H1 (cell line): ENCODE results near the gene SUCNR1. TPM values are rescaled to one million over a fixed set of nuclear protein-coding genes. Genes with fewer than 3 reads are reported as not detected.

Experiments
- CTCF ChIA-PET: fragments of 300-600 bp; sonication (Branson Sonifier 250); formaldehyde crosslinking; loops from one replicate; lab custom pipeline; 2021; ENCODE audit not compliant: partially characterized antibody; lab: Charles Lee
- POLR2A ChIA-PET: fragments of 300-600 bp; sonication (Branson Sonifier 250); formaldehyde crosslinking; loops from one replicate; lab custom pipeline; 2021; ENCODE audit warnings: inconsistent platforms; ENCODE audit not compliant: partially characterized antibody; lab: Charles Lee
- DNase-seq, 2 experiments: peaks; one replicate each; pipeline versions ENCODE4 v3.0.0 to v3.0.0-alpha.2; 2010 to 2022; ENCODE audit warnings: low spot score in 2 of 2, low read depth in 1 of 2, mixed read lengths in 1 of 2
- FAIRE-seq: peaks from 2 replicates; lab custom pipeline; 2011; peaks lifted over from hg19 to GRCh38; lab: Jason Lieb, UNC
- H2AFZ ChIP-seq: 2 replicates; pipeline ENCODE4 v1.8.1; 2012; ENCODE audit warnings: low read length, inconsistent platforms
- H2AK5ac ChIP-seq: 2 replicates; pipeline ENCODE4 v1.6.1; 2013; ENCODE audit warnings: low read depth, low read length
- H2BK120ac ChIP-seq: replicated peaks from 2 replicates; pipeline ENCODE3; 2013; ENCODE audit warnings: low read depth, low read length, inconsistent platforms
- H2BK12ac ChIP-seq: 2 replicates; pipeline ENCODE4 v1.6.1; 2013; ENCODE audit warnings: low read depth, low read length
- H2BK15ac ChIP-seq: 2 replicates; pipeline ENCODE4 v1.6.1; 2013; ENCODE audit warnings: low read length
- H2BK20ac ChIP-seq: 2 replicates; pipeline ENCODE4 v1.6.1; 2013; ENCODE audit warnings: low read length
- H2BK5ac ChIP-seq: 2 replicates; pipeline ENCODE4 v1.6.1; 2013; ENCODE audit warnings: low read depth, low read length
- H3K14ac ChIP-seq: 2 replicates; pipeline ENCODE4 v1.6.1; 2013; ENCODE audit warnings: inconsistent platforms; ENCODE audit not compliant: insufficient read length
- H3K18ac ChIP-seq: 2 replicates; pipeline ENCODE4 v1.6.1; 2013; ENCODE audit warnings: low read length; ENCODE audit errors: extremely low read depth
- H3K23ac ChIP-seq: 2 replicates; pipeline ENCODE4 v1.6.1; 2013; ENCODE audit warnings: inconsistent platforms; ENCODE audit not compliant: insufficient read length
- H3K23me2 ChIP-seq: 2 replicates; pipeline ENCODE4 v1.6.1; 2013; ENCODE audit warnings: low read depth, low read length
- H3K27ac ChIP-seq: 2 replicates; pipeline ENCODE4 v1.6.1; 2011; ENCODE audit warnings: low read depth, low read length, inconsistent platforms
- H3K27me3 ChIP-seq, 4 experiments: replicated peaks in 1 of 4; 1 replicate in 1 of 4; 2 replicates in 3 of 4; pipeline versions ENCODE4 v1.6.1 to v1.8.1; 2011 to 2013; ENCODE audit warnings: low read length in 3 of 4, mild to moderate bottlenecking in 3 of 4, inconsistent platforms in 2 of 4, mixed read lengths in 2 of 4, moderate library complexity in 1 of 4; ENCODE audit not compliant: control insufficient read depth in 3 of 4, insufficient read depth in 3 of 4; ENCODE audit errors: extremely low read depth in 1 of 4
- H3K36me3 ChIP-seq, 4 experiments: 2 replicates each; pipeline versions ENCODE4 v1.6.1 to v1.8.1; 2011 to 2013; ENCODE audit warnings: mild to moderate bottlenecking in 4 of 4, low read length in 3 of 4, moderate library complexity in 2 of 4, control low read depth in 1 of 4, inconsistent platforms in 1 of 4; ENCODE audit not compliant: insufficient read depth in 4 of 4, control insufficient read depth in 2 of 4
- H3K4ac ChIP-seq: replicated peaks from 2 replicates; pipeline ENCODE3; 2013; ENCODE audit warnings: low read length, low read depth, mixed read lengths, inconsistent platforms; ENCODE audit not compliant: insufficient read length
- H3K4me1 ChIP-seq, 4 experiments: replicated peaks in 1 of 4; 1 replicate in 1 of 4; 2 replicates in 3 of 4; pipeline versions ENCODE4 v1.6.1 to v1.8.1; 2011 to 2013; ENCODE audit warnings: low read length in 3 of 4, inconsistent platforms in 2 of 4, mixed read lengths in 1 of 4; ENCODE audit not compliant: insufficient read depth in 4 of 4, control insufficient read depth in 3 of 4
- H3K4me2 ChIP-seq, 2 experiments: 2 replicates each; pipeline versions ENCODE4 v1.6.1 to v1.8.1; 2011 to 2013; ENCODE audit warnings: low read depth in 2 of 2, low read length in 2 of 2, control low read depth in 1 of 2, inconsistent platforms in 1 of 2, mild to moderate bottlenecking in 1 of 2; ENCODE audit not compliant: insufficient read depth in 1 of 2
- H3K4me3 ChIP-seq, 4 experiments: fragments of 200-600, 300-600 bp in 1 of 4; sonication (generic), shearing (Covaris generic), sonication (Bioruptor Twin) in 1 of 4; 2 replicates each; pipeline versions ENCODE4 v1.5.1 to v1.8.1; 2011 to 2016; ENCODE audit warnings: low read length in 4 of 4, low read depth in 3 of 4, control low read depth in 2 of 4, inconsistent platforms in 2 of 4, mild to moderate bottlenecking in 2 of 4, mixed read lengths in 1 of 4, moderate library complexity in 1 of 4; ENCODE audit not compliant: insufficient read depth in 2 of 4; ENCODE audit errors: extremely low read depth in 1 of 4
- H3K56ac ChIP-seq: replicated peaks from 2 replicates; pipeline ENCODE3; 2013; ENCODE audit warnings: low read depth, mild to moderate bottlenecking, mixed read lengths, low read length, inconsistent platforms; ENCODE audit not compliant: insufficient read length
- H3K79me1 ChIP-seq: 2 replicates; pipeline ENCODE4 v1.6.1; 2013; ENCODE audit warnings: low read depth, low read length, control low read depth
- H3K79me2 ChIP-seq, 2 experiments: 2 replicates each; pipeline versions ENCODE4 v1.6.1 to v1.8.1; 2012 to 2013; ENCODE audit warnings: low read length in 2 of 2, mild to moderate bottlenecking in 2 of 2, inconsistent platforms in 1 of 2; ENCODE audit not compliant: insufficient read depth in 2 of 2, control insufficient read depth in 1 of 2
- H3K9ac ChIP-seq, 4 experiments: replicated peaks in 1 of 4; 1 replicate in 1 of 4; 2 replicates in 3 of 4; pipeline versions ENCODE4 v1.6.1 to v1.8.1; 2011 to 2013; ENCODE audit warnings: low read depth in 3 of 4, low read length in 3 of 4, control low read depth in 2 of 4, mild to moderate bottlenecking in 2 of 4, moderate library complexity in 2 of 4, inconsistent platforms in 1 of 4; ENCODE audit errors: extremely low read depth in 1 of 4
- H3K9me3 ChIP-seq, 2 experiments: 2 replicates each; pipeline versions ENCODE4 v1.6.1 to v1.8.1; 2012 to 2013; ENCODE audit warnings: mild to moderate bottlenecking in 2 of 2, moderate library complexity in 2 of 2, control low read depth in 1 of 2, inconsistent platforms in 1 of 2, low read depth in 1 of 2, low read length in 1 of 2, mixed read lengths in 1 of 2; ENCODE audit not compliant: insufficient read depth in 2 of 2
- H4K20me1 ChIP-seq, 2 experiments: replicated peaks in 1 of 2; 2 replicates each; pipeline versions ENCODE3 to v1.8.1; 2011 to 2013; ENCODE audit warnings: inconsistent platforms in 2 of 2, low read length in 2 of 2, mild to moderate bottlenecking in 1 of 2; ENCODE audit not compliant: insufficient read depth in 2 of 2, control insufficient read depth in 1 of 2
- H4K5ac ChIP-seq: 2 replicates; pipeline ENCODE4 v1.6.1; 2013; ENCODE audit warnings: low read length, low read depth, mixed read lengths, inconsistent platforms; ENCODE audit not compliant: insufficient read length
- H4K8ac ChIP-seq: 2 replicates; pipeline ENCODE4 v1.8.0; 2013; ENCODE audit warnings: mild to moderate bottlenecking, moderate library complexity, low read length, inconsistent platforms; ENCODE audit not compliant: insufficient read depth; ENCODE audit errors: extremely low read depth
- H4K91ac ChIP-seq: replicated peaks from 2 replicates; pipeline ENCODE3; 2013; ENCODE audit warnings: low read length, mixed read lengths, inconsistent platforms; ENCODE audit not compliant: insufficient read length
- EP300 ChIP-seq, 2 experiments: IDR thresholded peaks; 1 replicate in 1 of 2; 2 replicates in 1 of 2; pipeline ENCODE4 v1.6.1; 2011 to 2012; ENCODE audit warnings: low read depth in 2 of 2, low read length in 2 of 2, mild to moderate bottlenecking in 2 of 2, borderline replicate concordance in 1 of 2, inconsistent platforms in 1 of 2, moderate library complexity in 1 of 2
- EZH2 ChIP-seq: fragments of 200-600 bp; sonication (generic); IDR thresholded peaks from 2 replicates; pipeline ENCODE4 v1.7.1; 2012; ENCODE audit warnings: low read depth, mild to moderate bottlenecking, moderate library complexity, low read length, inconsistent platforms; ENCODE audit not compliant: severe bottlenecking
- HDAC2 ChIP-seq, 2 experiments: fragments of 300-600 bp in 1 of 2; sonication (generic) in 1 of 2; IDR thresholded peaks; 2 replicates each; pipeline ENCODE4 v1.6.1; 2011 to 2012; ENCODE audit warnings: low read depth in 2 of 2, low read length in 2 of 2, mild to moderate bottlenecking in 2 of 2, moderate library complexity in 2 of 2, borderline replicate concordance in 1 of 2, inconsistent platforms in 1 of 2
- KDM1A ChIP-seq: fragments of 200-600, 300-600 bp; sonication (generic); IDR thresholded peaks from 2 replicates; pipeline ENCODE4 v1.7.1; 2016; ENCODE audit warnings: mild to moderate bottlenecking, low read length, borderline replicate concordance
- NANOG ChIP-seq: IDR thresholded peaks from 2 replicates; pipeline ENCODE4 v1.6.1; 2011; ENCODE audit warnings: low read length, low read depth, mild to moderate bottlenecking, inconsistent platforms; ENCODE audit not compliant: insufficient read depth, poor library complexity, severe bottlenecking
- POLR2AphosphoS5 ChIP-seq: IDR thresholded peaks from 2 replicates; pipeline ENCODE4 v1.6.1; 2011; ENCODE audit warnings: low read depth, low read length
- POU5F1 ChIP-seq: IDR thresholded peaks from 2 replicates; pipeline ENCODE4 v1.6.1; 2011; ENCODE audit warnings: low read depth, mild to moderate bottlenecking, low read length, moderate library complexity
- RAD21 ChIP-seq, 2 experiments: IDR thresholded peaks in 1 of 2; conservative IDR thresholded peaks in 1 of 2; 2 replicates each; pipeline ENCODE4 v1.6.1; 2011; ENCODE audit warnings: low read depth in 2 of 2, low read length in 2 of 2, improper control_type of control experiment in 1 of 2, inconsistent platforms in 1 of 2, mild to moderate bottlenecking in 1 of 2, moderate library complexity in 1 of 2
- SP1 ChIP-seq: IDR thresholded peaks from 2 replicates; pipeline ENCODE4 v1.6.1; 2011; ENCODE audit warnings: low read depth, low read length
- WGBS, 2 experiments: shearing (Covaris generic) in 1 of 2; methylation state at CpG; one replicate each; pipeline versions ENCODE4 v1.1.6 to v1.1.7; 2013 to 2015; ENCODE audit warnings: low lambda C conversion rate in 2 of 2, mixed read lengths in 2 of 2, inconsistent platforms in 1 of 2, low coverage in 1 of 2, missing lambda C conversion rate in 1 of 2; ENCODE audit not compliant: insufficient replicate concordance in 2 of 2, insufficient coverage in 1 of 2, insufficient read length in 1 of 2; ENCODE audit errors: extremely low coverage in 1 of 2, missing lambda C conversion rate in 1 of 2; 5-methylcytosine and 5-hydroxymethylcytosine counted together
- polyA plus RNA-seq, 7 experiments: library from polyadenylated mRNA; depleted of rRNA in 3 of 7; stranded (reverse) in 5 of 7; unstranded in 2 of 7; fragments of >200 nt in 5 of 7; fragments of 200-250 nt in 2 of 7; gene quantifications; 1 replicate in 5 of 7; 2 replicates in 1 of 7; 4 replicates in 1 of 7; pipeline versions ENCODE4 v1.2.1 to v1.2.3, GENCODE V29; 2011 to 2013; ENCODE audit warnings: missing spikeins in 2 of 7, mixed read lengths in 2 of 7
- total RNA-seq: library from RNA; stranded (reverse); fragmentation: NEBNext Ultra II Directional; extraction: Animal tissue kit (Norgen Biotek cat#: 25700); gene quantifications from 2 replicates; pipeline ENCODE4 v1.2.1, GENCODE V29; 2021
- TF ChIP-seq, protein P1 (sequence below): IDR thresholded peaks from 2 replicates; pipeline ENCODE4 v1.6.1; 2012; ENCODE audit warnings: inconsistent platforms
- TF ChIP-seq, protein P2 (sequence below): IDR thresholded peaks from 2 replicates; pipeline ENCODE4 v1.6.1; 2012; ENCODE audit warnings: low read length, inconsistent platforms

Gene SUCNR1
- total and polyA plus RNA-seq, 2 of the 8 experiments (the other 6 are each of a cell fraction or from before 2014, with no cell fraction given), result not detected

DNA sequence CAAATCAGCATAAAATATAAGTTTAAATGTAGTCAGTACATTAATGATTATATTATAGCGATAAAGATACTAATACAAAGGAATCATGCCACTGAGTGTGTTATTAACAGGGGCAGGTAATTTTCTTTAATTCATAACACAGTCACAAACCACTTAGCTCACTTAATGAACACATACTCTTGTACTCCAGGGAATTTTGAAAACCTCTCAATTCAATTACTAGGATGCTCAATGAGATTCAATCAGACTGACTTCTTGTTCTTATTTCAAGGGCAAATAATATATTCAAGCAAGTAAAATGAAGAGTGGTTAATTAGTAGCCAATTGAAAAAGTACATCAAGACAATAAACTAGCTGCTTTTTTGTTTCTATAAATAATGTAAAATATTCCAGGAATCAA, 5.8 kb upstream of the SUCNR1 start:
- H3K4me1 ChIP-seq, result no peaks in the 10 kb centered on the region
- H2AK5ac ChIP-seq, result no peak overlapping the region
- no peak overlapping the region for H2BK12ac ChIP-seq
- H3K36me3 ChIP-seq, result no peaks in the 10 kb centered on the region
- POLR2A ChIA-PET, result no interaction called here
- FAIRE-seq, result no peak
- no peak overlapping the region for H3K23ac ChIP-seq
- no peak overlapping the region for H3K4me3 ChIP-seq
- CTCF ChIA-PET, result interaction anchor here (0.8 kb wide), 1 partner anchor 428 kb away, joined by 3 read pairs; no protein-coding TSS in a partner anchor
- H3K9ac ChIP-seq, result no peak overlapping the region
- no peaks in the 10 kb centered on the region for H3K23me2 ChIP-seq
- H3K4me2 ChIP-seq, result no peak overlapping the region
- no peak overlapping the region for H2BK20ac ChIP-seq
- no peak overlapping the region for H3K27ac ChIP-seq
- no peak overlapping the region for H3K18ac ChIP-seq
- H3K56ac ChIP-seq, result no peak overlapping the region
- H4K20me1 ChIP-seq, result no peaks in the 10 kb centered on the region
- DNase-seq, result no peak
- H3K79me1 ChIP-seq, result no peaks in the 10 kb centered on the region
- no peak overlapping the region for H2BK120ac ChIP-seq
- H4K5ac ChIP-seq, result no peak overlapping the region
- no peak overlapping the region for H3K14ac ChIP-seq
- no peak overlapping the region for H4K8ac ChIP-seq
- no peak overlapping the region for H3K4ac ChIP-seq
- no peak overlapping the region for H2BK5ac ChIP-seq
- no peaks in the 10 kb centered on the region for H3K9me3 ChIP-seq
- no peak overlapping the region for H4K91ac ChIP-seq
- H3K27me3 ChIP-seq, result no peaks in the 10 kb centered on the region
- no peak overlapping the region for H2AFZ ChIP-seq
- WGBS, 2 experiments, result 100% methylated on average over 1 of the region's 1 CpG; no CpG with 5 or more reads in 1 of the 2 experiments
- H2BK15ac ChIP-seq, result no peak overlapping the region
- H3K79me2 ChIP-seq, result no peaks in the 10 kb centered on the region
- TF ChIP-seq POU5F1 (no peak), HDAC2 (IDR thresholded peaks at IDR 0.05; ENCODE audit: borderline replicate concordance in 1 of 2, low read depth in 2 of 2, low read length in 2 of 2) (no peak), NANOG (no peak), EP300 (IDR thresholded peaks at IDR 0.05; ENCODE audit: borderline replicate concordance in 1 of 2, low read depth in 2 of 2, low read length in 2 of 2) (no peak), KDM1A (no peak), EZH2 (no peak), RAD21 (IDR thresholded peaks at IDR 0.05 in 1 of 2, conservative IDR thresholded peaks at IDR 0.05 in 1 of 2; ENCODE audit: low read depth in 2 of 2, low read length in 2 of 2) (no peak), POLR2AphosphoS5 (no peak), SP1 (no peak)
- TF ChIP-seq, protein P1, sequence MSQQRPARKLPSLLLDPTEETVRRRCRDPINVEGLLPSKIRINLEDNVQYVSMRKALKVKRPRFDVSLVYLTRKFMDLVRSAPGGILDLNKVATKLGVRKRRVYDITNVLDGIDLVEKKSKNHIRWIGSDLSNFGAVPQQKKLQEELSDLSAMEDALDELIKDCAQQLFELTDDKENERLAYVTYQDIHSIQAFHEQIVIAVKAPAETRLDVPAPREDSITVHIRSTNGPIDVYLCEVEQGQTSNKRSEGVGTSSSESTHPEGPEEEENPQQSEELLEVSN, result no peak
- TF ChIP-seq, protein P2, sequence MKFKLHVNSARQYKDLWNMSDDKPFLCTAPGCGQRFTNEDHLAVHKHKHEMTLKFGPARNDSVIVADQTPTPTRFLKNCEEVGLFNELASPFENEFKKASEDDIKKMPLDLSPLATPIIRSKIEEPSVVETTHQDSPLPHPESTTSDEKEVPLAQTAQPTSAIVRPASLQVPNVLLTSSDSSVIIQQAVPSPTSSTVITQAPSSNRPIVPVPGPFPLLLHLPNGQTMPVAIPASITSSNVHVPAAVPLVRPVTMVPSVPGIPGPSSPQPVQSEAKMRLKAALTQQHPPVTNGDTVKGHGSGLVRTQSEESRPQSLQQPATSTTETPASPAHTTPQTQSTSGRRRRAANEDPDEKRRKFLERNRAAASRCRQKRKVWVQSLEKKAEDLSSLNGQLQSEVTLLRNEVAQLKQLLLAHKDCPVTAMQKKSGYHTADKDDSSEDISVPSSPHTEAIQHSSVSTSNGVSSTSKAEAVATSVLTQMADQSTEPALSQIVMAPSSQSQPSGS, result no peak
